Spleen (tissue), 11 donors: ENCODE measurements around the gene FAM216A. TPM values are rescaled to one million over a fixed set of nuclear protein-coding genes. Genes with fewer than 3 reads are reported as not detected.

Experiments used
- DNase-seq: peaks from one replicate; pipeline ENCODE4 v3.0.0-alpha.2; 2020
- H3K27ac ChIP-seq, 8 donors: fragments of 200-600 bp; sonication (generic) in 7 of 8; 1 replicate in 4 of 8; 2 replicates in 4 of 8; pipeline versions ENCODE4 v1.5.0 to v1.8.0; 2016 to 2021; ENCODE audit warnings: inconsistent platforms in 4 of 8, mild to moderate bottlenecking in 4 of 8, moderate library complexity in 1 of 8
- H3K27me3 ChIP-seq, 7 donors: fragments of 200-600 bp; sonication (generic) in 6 of 7; replicated peaks in 1 of 7; 1 replicate in 4 of 7; 2 replicates in 3 of 7; pipeline versions ENCODE4 v1.5.0 to v1.8.0; 2016 to 2021; ENCODE audit warnings: inconsistent platforms in 3 of 7, mild to moderate bottlenecking in 1 of 7
- H3K36me3 ChIP-seq, 6 donors: fragments of 200-600 bp; sonication (generic) in 5 of 6; 1 replicate in 4 of 6; 2 replicates in 2 of 6; pipeline versions ENCODE4 v1.5.0 to v1.8.0; 2016 to 2021; ENCODE audit warnings: inconsistent platforms in 2 of 6
- H3K4me1 ChIP-seq, 6 donors: fragments of 200-600 bp; sonication (generic) in 5 of 6; 1 replicate in 3 of 6; 2 replicates in 3 of 6; pipeline versions ENCODE4 v1.5.0 to v1.8.0; 2016 to 2021; ENCODE audit warnings: inconsistent platforms in 3 of 6
- H3K4me3 ChIP-seq, 8 donors: fragments of 200-600 bp; sonication (generic) in 7 of 8; 1 replicate in 4 of 8; 2 replicates in 4 of 8; pipeline versions ENCODE4 v1.5.0 to v1.8.0; 2016 to 2021; ENCODE audit warnings: inconsistent platforms in 4 of 8, mild to moderate bottlenecking in 4 of 8, moderate library complexity in 2 of 8
- H3K9me3 ChIP-seq, 8 donors: fragments of 200-600 bp; sonication (generic) in 7 of 8; 1 replicate in 4 of 8; 2 replicates in 4 of 8; pipeline versions ENCODE4 v1.5.0 to v1.8.0; 2016 to 2021; ENCODE audit warnings: inconsistent platforms in 4 of 8
- POLR2A ChIP-seq, 3 donors: fragments of 450-650 bp; IDR thresholded peaks; one replicate each; pipeline ENCODE4 v1.5.1; 2017; ENCODE audit warnings: antibody characterized with exemption in 3 of 3, mild to moderate bottlenecking in 1 of 3
- POLR2AphosphoS5 ChIP-seq, 3 donors: sonication (generic); formaldehyde crosslinking; IDR thresholded peaks; one replicate each; pipeline ENCODE4 v1.5.1; 2017; ENCODE audit warnings: antibody characterized with exemption in 3 of 3
- WGBS, 5 donors: extraction: QIAGEN DNeasy Blood & Tissue Kit in 3 of 5; methylation state at CpG; one replicate each; pipeline versions ENCODE4 v1.1.5 to v1.1.7; 2013 to 2018; 5-methylcytosine and 5-hydroxymethylcytosine counted together
- intact Hi-C: fragments of 100-400 bp; cut with DNase I; formaldehyde crosslinking; loops from one replicate; pipeline ENCODE4 v1.15.0; 2023; ENCODE audit warnings: low total_unique reads
- polyA plus RNA-seq, 3 donors: library from polyadenylated mRNA; stranded (reverse); fragments of 200-250 nt; gene quantifications; one replicate each; pipeline ENCODE4 v1.2.1, GENCODE V29; 2013
- total RNA-seq, 7 donors: library from RNA; depleted of rRNA in 3 of 7; stranded (reverse); fragments of >200 nt in 3 of 7; fragmentation: NEBNext Ultra II Directional in 4 of 7; extraction: Animal tissue kit (Norgen Biotek cat#: 25700) in 4 of 7; gene quantifications; one replicate each; pipeline versions ENCODE4 v1.1.0 to v1.2.1, GENCODE V29; 2016 to 2021
- TF ChIP-seq, protein P1 (sequence below), 11 experiments: fragments of 200-600 bp in 7 of 11; fragments of 450-650 bp in 4 of 11; sonication (generic) in 4 of 11; IDR thresholded peaks in 8 of 11; conservative IDR thresholded peaks in 3 of 11; 1 replicate in 7 of 11; 2 replicates in 4 of 11; pipeline versions ENCODE4 v1.4.0 to v1.8.0; 2016 to 2021; ENCODE audit warnings: antibody characterized with exemption in 11 of 11, inconsistent platforms in 4 of 11, mild to moderate bottlenecking in 1 of 11
- donor health status: healthy with polysubstance abuse.
- donor health status: DM: no; HTN: no; CAD: no; lungs with moderate emphysema.
- donor health status: DM: no; HTN: no; CAD: no.
- donor health status: Bipolar disorder and iron deficiency.
- donor health status: healthy.
- donor health status: DM: no; HTN: no; CAD: no.
- donor health status: DM: yes; HTN: yes; CAD: no.

The FAM216A gene
- total and polyA plus RNA-seq, 10 donors = 6.9 to 19.4 (median 9.9) TPM

DNA sequence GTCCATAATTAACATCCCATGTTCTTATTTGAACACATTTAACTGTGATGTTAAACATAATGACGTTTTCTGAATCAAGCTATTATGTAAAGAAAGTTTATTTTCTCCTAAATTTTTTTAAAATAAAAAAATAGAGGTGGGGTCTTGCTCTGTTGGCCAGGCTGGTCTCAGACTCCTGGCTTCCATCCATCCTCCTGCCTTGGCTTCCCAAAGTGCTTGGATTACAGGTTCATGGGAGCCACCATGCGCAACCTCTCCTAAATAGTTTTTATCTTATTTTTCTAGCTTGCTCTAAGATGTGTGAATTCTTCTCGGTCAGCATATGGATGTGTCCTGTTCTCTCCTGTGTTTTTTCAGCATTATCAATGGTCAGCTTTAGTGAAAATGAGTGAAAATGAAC is 36.7 kb downstream of the FAM216A start:
- Histone ChIP-seq H3K36me3 (no peaks in the 10 kb centered on the region), H3K9me3 (no peaks in the 10 kb centered on the region), H3K4me1 (peaks cover 7 to 22% (median 16%) of the 10 kb centered on the region in 6 donors), H3K27ac (no peak overlapping the region), H3K27me3 (no peaks in the 10 kb centered on the region), H3K4me3 (no peak overlapping the region)
- intact Hi-C loops = loop anchor here (10.0 kb wide), 1 partner anchor 51 kb away; the partner anchor contains the start of gene ARPC3
- whole genome bisulfite sequencing, 5 donors = 81 to 89% (median 89%) methylated on average over 3 of the region's 3 CpGs
- no peak for DNase-seq
- TF ChIP-seq POLR2A (IDR thresholded peaks at IDR 0.05) (no peak), POLR2AphosphoS5 (IDR thresholded peaks at IDR 0.05) (no peak)
- TF ChIP-seq, protein P1, sequence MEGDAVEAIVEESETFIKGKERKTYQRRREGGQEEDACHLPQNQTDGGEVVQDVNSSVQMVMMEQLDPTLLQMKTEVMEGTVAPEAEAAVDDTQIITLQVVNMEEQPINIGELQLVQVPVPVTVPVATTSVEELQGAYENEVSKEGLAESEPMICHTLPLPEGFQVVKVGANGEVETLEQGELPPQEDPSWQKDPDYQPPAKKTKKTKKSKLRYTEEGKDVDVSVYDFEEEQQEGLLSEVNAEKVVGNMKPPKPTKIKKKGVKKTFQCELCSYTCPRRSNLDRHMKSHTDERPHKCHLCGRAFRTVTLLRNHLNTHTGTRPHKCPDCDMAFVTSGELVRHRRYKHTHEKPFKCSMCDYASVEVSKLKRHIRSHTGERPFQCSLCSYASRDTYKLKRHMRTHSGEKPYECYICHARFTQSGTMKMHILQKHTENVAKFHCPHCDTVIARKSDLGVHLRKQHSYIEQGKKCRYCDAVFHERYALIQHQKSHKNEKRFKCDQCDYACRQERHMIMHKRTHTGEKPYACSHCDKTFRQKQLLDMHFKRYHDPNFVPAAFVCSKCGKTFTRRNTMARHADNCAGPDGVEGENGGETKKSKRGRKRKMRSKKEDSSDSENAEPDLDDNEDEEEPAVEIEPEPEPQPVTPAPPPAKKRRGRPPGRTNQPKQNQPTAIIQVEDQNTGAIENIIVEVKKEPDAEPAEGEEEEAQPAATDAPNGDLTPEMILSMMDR (IDR thresholded peaks at IDR 0.05 in 8 of 11, conservative IDR thresholded peaks at IDR 0.05 in 3 of 11) = no peak

DNA sequence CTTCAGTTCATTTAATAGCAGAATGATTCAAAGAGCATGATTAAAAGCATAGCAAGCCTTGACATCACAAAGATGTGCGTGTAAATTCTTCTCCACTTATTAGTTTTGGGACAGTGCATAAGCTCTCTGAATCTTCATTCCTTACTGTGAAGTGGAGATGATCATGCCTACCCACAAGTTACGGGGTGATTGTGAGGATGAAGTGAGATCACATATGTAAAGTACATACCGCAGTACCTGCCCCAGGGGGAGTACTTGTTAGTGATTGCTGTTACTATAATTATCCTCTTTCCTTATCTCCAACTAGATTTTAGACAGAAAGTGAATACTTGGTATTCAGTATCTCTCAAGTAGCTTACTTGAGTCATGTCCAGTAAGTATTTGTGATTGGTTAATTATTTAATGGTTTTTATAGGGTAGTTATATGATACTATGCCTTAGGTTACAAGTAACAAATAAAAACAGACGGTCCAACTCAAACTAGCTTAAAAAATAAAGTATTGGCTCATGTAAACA is 39.5 kb downstream of the FAM216A start:
- no peak for DNase-seq
- 89 to 97% (median 93%) methylated on average over 4 of the region's 4 CpGs for WGBS, 5 donors
- H3K27me3 ChIP-seq = no peaks in the 10 kb centered on the region
- TF ChIP-seq, protein P1 (IDR thresholded peaks at IDR 0.05 in 8 of 11, conservative IDR thresholded peaks at IDR 0.05 in 3 of 11) = no peak
- TF ChIP-seq POLR2AphosphoS5 (IDR thresholded peaks at IDR 0.05) (no peak), POLR2A (IDR thresholded peaks at IDR 0.05) (no peak)
- H3K9me3 ChIP-seq = no peaks in the 10 kb centered on the region
- peaks cover 0 to 9% (median 7%) of the 10 kb centered on the region in 6 donors for H3K4me1 ChIP-seq
- no peaks in the 10 kb centered on the region for H3K36me3 ChIP-seq
- no peak overlapping the region for H3K4me3 ChIP-seq
- no peak overlapping the region for H3K27ac ChIP-seq
- intact Hi-C loops = loop anchor here (10.0 kb wide), 1 partner anchor 53 kb away; the partner anchor contains the start of gene ARPC3

DNA sequence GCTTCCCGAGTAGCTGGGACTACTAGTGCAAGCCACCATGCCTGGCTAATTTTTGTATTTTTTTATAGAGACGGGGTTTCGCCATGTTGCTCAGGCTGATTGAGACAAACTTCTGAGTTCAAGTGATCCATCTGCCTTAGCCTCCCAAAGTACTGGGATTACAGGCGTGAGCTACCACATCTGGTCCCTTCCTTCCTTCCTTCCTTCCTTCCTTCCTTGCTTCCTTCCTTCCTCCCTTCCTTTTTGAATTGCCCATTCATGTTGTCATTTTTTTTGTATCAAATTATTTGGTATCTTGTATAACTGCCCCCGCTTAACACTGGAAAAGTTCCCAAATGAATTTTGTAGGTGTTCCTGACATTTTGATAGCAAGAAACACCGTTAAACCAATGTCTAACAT is 45.2 kb downstream of the FAM216A start:
- DNase-seq = no peak
- H3K27me3 ChIP-seq = no peaks in the 10 kb centered on the region
- H3K9me3 ChIP-seq = no peaks in the 10 kb centered on the region
- intact Hi-C loops = loop anchor here (2.0 to 10.0 kb wide), 2 partner anchors 85 to 191 kb away; no protein-coding TSS in a partner anchor
- WGBS, 5 donors = 71 to 76% (median 72%) methylated on average over 6 of the region's 6 CpGs
- peaks cover 0 to 8% (median 7%) of the 10 kb centered on the region in 6 donors for H3K4me1 ChIP-seq
- no peak overlapping the region for H3K27ac ChIP-seq
- TF ChIP-seq, protein P1 (IDR thresholded peaks at IDR 0.05 in 8 of 11, conservative IDR thresholded peaks at IDR 0.05 in 3 of 11) = no peak
- TF ChIP-seq POLR2AphosphoS5 (IDR thresholded peaks at IDR 0.05) = no peak
- H3K36me3 ChIP-seq = no peaks in the 10 kb centered on the region
- no peak overlapping the region for H3K4me3 ChIP-seq

DNA sequence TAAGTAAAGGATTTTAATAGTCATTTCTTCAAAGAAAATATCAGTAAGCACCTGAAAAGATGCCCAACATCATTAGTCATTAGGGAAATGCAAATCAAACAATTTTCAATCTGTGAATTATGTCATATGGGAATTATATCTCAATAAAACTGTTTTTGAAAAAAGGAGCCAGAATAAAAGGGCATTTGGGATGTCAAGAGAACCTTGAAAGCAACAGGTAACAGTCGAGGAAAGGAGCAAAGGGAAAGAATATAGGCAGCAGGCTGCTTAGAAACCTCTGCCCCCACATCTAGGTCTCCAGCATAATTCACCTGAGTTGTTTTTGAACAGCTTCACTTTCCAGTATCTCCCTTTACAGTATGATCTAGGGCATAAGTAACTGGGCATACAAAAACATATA is 45.7 kb downstream of the FAM216A start:
- Histone ChIP-seq H3K27ac (no peak overlapping the region), H3K9me3 (no peaks in the 10 kb centered on the region), H3K36me3 (no peaks in the 10 kb centered on the region), H3K4me3 (no peak overlapping the region), H3K27me3 (no peaks in the 10 kb centered on the region), H3K4me1 (peaks cover 0 to 8% (median 7%) of the 10 kb centered on the region in 6 donors)
- TF ChIP-seq POLR2AphosphoS5 (IDR thresholded peaks at IDR 0.05) (no peak), POLR2A (IDR thresholded peaks at IDR 0.05) (no peak)
- TF ChIP-seq, protein P1 (IDR thresholded peaks at IDR 0.05 in 8 of 11, conservative IDR thresholded peaks at IDR 0.05 in 3 of 11) = no peak
- no peak for DNase-seq
- 69 to 89% (median 83%) methylated on average over 1 of the region's 1 CpG for WGBS, 5 donors
- intact Hi-C loops = loop anchor here (2.0 to 10.0 kb wide), 2 partner anchors 84 to 190 kb away; no protein-coding TSS in a partner anchor
